Mesangial cell (primary cell): ENCODE results near the gene NAB1. TPM values are rescaled to one million over a fixed set of nuclear protein-coding genes. Genes with fewer than 3 reads are reported as not detected.

Experiments used
- total RNA-seq: library from RNA; depleted of rRNA; stranded (reverse); fragments of >200 nt; gene quantifications from 2 replicates; pipeline ENCODE4 v1.2.3, GENCODE V29; 2015

Gene NAB1
- total RNA-seq: 19.2 and 28.0 TPM in 2 replicates

GRCh38 chr2:190649035-190649797 lies at the start of gene NAB1:
Gene NAB1 (plus strand): TSS chr2:190649083. CDS start chr2:190659177, 10,094 bp downstream.

Other genes starting within 250 kb of the NAB1 start
- gene MFSD6, start 240.7 kb upstream of the NAB1 start, total RNA-seq: 18.1 and 20.3 TPM in 2 replicates
- gene NEMP2, start 114.4 kb upstream of the NAB1 start, total RNA-seq: 4.4 and 4.6 TPM in 2 replicates
- gene GLS, start 231.7 kb downstream of the NAB1 start, total RNA-seq: 126 and 153 TPM in 2 replicates